ENCODE measurements around the gene FNBP1L.
"Not testable (repeated sequence)": the region's sequence is repeated elsewhere in the genome, so short reads cannot be mapped to it uniquely, and the experiment has no call there.

The FNBP1L gene

DNA sequence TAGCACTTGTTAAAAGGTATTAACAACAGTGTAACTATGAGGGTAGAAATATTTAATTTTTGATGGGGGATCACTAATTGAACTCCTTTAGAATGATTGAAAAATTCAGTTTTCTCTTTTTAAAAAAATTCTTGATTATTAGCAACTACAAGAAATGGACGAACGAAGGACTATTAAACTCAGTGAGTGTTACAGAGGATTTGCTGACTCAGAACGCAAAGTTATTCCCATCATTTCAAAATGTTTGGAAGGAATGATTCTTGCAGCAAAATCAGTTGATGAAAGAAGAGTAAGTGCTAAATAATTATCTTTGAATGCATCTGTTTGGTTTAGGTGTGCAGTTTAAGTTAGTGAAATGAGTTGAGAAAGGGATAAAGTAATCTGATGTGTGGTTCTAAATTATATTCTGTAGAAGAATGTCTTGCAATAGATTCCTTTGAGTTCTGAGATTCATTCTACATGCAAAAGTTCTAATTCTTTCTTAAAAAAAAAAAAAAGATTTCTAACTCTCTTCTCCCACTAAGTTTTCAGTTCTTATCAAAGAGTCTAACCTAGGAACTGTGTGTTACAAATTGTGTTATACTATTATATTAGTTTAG is 85.0 kb downstream of the FNBP1L start:
- no peak for DNase-seq (ENCODE audit: low spot score)

DNA sequence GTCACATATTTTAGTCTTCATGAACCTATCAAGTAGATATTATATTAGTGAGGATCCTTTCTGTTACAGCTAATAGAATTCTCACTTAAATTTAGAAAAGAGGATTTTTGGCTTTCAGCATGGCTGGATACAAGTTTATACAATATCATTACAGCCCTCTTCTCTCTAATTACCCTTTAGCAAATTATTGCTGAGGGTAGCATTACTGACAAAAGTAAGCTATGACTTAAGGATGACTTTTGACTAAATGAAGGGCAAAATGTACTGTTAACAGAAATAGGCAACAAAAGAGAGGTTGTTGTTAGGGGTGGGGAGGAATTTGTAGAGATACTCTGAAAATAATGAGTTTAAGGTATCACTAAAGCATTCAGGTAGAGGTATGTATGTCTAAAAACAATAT is 85.8 kb downstream of the FNBP1L start:
- DNase-seq (ENCODE audit: low spot score): no peak

DNA sequence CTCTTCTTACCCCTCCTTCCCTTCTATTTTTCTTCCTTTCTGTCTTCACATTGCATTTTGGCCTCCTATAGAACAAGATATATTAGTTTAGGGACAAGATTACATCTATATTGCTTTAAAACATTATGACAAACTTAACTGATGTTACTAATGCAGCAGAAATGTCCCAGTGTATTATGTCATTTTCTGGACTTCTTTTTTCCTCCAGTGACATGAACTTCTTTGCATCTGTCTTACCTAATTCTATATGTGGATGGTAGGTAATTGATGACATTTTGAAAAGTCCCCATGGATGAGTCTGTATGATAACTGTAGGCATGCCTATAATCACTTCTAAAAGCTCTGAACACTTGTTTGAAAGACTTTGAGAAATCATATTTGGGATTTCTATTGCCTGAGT is 89.5 kb downstream of the FNBP1L start:
- no peak for DNase-seq (ENCODE audit: low spot score)

DNA sequence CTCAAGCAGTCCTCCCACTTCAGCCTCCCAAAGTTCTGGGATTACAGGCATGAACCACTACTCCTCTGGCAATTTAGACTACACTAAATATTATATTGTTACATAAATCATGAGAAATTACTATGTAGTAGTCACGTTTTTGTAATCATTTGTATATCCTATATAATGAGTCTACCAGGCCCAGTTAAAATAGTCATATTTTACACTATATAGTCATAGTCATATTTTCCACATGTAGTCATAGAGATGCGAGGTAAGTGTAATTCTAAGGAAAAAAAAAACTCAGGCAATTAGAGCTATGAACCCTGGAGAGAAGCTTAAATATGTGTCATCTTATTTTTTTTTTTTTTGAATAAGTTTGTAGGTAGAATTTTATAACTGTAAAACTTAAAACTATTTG is 90.0 kb downstream of the FNBP1L start:
- DNase-seq (ENCODE audit: low spot score): no peak

DNA sequence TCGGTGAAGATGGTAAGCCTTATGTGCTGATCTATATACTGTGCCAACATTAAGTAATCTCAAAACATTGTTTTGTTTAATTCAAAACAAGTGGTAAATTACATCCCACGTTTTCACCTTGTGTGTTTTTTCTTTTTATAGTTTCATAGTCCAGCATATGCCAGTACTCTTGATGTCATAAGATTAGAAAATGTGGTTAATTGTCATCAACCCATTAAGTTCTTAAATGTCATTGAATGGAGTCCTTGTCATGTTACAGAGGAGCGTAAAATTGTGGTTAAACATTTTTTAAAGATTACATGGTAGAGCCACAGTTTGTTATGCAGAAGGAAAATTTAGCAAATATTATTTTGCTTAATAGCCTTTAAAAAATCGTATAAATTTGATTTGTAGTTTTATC is 93.1 kb downstream of the FNBP1L start:
- DNase-seq (ENCODE audit: low spot score): no peak

DNA sequence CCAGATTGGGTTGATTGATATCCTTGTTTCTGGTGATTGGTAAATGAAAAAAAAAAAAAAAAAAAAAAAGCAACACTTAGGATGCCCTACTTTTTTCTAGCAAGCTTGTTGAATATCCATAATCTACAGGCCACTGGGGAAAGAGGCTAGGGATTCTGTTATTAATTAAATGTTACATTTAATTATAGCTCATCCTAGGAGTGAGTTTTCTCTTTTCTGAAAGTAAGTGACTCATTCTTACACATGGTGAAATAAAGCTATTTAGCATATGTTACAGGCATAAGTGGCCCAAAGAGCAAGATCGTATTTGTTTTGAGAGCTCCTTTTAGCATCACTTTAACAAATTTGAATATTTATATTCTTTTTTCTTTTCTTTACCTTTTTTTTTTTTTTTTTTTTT is 94.5 kb downstream of the FNBP1L start:
- DNase-seq (ENCODE audit: low spot score): no peak

DNA sequence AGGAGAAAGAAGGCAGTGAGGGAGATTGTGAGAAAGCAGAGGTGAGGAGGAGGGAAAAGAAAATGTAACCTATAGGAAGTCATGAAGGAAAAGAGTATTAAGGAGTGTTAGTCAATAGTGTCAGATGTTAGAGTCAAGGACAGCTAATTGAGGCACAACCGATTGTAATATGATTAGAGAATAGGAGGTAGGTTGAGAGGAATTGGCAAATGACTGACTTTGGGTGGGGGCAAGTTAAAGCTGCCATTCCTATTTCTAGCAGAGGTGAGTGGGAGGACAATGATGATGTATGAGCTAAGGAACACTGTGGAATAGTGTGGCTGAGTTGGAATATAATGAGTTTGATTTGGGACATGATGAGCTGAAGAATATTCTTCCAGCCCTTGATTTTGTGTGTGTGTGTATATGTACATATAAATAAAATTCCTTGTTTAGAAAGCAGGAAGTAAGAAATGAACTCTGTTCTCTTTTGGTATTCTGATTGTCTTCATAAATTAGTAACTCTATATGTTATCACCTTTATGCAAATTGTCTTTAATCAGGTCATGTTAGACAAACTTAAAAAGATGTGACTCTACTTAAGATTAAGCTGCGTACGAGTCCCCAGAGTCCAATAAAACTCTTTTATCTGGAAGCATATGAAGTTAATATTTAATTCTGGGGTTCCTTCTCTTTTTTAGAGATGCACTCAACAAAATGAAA is 98.4 kb downstream of the FNBP1L start:
- DNase-seq (ENCODE audit: low spot score): peak; percentile 80

DNA sequence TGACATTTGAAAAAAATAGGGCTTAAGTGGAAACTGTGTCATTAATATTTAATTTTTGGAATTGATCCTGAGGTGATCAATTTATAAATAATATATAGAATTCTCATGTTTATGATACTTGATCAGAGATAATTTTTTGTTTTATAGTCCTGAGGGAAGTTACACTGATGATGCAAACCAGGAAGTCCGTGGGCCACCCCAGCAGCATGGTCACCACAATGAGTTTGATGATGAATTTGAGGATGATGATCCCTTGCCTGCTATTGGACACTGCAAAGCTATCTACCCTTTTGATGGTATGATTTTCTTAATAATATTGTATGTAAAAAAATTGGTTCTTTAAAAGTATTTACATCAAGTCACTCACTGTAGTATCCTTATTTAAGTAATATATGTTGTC is 101.2 kb downstream of the FNBP1L start:
- no peak for DNase-seq (ENCODE audit: low spot score)

DNA sequence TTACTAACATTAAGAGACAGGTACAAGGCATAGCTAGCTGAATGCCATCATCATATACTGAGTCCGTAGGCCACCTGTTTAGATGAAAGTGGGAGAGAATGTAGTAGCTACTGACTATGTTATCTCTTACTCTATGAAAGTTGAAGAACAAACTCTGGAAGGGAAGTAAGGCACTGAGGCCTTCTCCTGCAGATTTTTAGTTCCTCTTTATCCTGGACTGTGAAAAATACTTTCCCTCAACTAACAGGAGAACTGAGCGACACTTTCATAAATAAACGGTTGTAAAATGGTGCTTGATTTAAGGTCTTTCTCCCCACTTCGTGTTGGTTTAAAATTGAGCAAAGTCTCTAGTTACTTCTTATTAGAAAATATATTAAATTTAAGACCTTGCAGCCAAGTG is 101.9 kb downstream of the FNBP1L start:
- DNase-seq (ENCODE audit: low spot score): no peak

DNA sequence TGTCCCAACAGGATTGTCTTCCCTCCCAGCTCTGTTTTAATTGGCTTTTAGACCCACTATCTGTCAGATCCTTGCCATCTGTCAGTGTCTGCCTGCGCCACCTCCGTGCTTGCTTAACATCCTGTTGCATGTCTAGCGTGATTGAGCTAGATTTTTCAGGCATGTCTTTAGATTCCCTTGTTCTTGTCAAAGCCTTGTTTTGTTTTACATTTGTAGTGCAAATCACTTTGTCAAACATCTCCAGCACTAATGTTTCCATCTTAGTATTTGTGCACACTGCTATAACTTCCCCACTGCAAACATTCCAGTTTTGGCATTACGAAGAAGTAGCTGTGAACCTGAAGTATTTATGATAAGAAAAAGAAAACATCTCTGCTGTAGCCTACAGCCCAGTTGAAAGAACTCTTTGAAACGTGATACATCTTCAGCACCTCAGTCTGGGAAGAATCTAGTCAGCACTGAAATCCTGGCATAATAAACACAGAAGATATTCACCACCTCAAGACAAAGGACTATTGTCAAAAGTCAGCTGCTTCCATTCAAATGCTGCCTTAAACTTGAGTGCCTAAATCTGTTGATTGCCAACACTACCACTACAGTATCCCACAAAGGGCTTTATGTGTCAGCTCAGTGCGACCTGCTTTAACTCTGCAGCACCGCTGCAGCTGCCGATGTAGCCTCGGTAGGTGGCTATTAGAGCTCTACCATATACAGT is 105.0 kb downstream of the FNBP1L start:
- peak; percentile 86 for DNase-seq (ENCODE audit: low spot score)

DNA sequence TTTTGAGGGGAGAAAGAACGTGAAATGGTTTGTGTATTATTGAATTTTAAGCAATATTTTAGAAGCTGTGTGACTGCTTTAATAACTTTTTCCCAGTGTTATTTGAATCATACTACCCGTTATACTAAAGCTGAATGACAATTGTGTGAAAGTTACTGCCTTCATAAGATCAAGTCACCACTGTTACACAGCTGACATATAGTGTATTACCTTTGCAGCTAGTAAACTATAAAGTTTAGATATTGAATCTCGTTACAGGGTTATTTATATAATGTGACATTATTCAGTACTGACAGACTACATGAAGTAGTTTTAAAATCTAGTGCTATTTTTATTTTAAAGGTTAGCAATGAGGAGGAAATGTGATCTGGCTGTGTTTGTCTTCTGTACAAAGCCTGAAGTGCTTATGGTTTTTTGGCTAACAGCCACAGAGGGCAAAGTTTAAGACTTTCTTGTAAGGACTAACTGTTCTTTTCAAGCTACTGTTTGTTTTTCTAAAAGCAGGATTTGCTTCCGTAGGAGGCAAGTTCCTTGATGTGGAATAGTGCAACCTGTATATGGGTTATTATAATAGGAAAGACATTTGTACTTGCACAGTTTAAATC is 106.1 kb downstream of the FNBP1L start:
- DNase-seq (ENCODE audit: low spot score): not testable (repeated sequence)

DNA sequence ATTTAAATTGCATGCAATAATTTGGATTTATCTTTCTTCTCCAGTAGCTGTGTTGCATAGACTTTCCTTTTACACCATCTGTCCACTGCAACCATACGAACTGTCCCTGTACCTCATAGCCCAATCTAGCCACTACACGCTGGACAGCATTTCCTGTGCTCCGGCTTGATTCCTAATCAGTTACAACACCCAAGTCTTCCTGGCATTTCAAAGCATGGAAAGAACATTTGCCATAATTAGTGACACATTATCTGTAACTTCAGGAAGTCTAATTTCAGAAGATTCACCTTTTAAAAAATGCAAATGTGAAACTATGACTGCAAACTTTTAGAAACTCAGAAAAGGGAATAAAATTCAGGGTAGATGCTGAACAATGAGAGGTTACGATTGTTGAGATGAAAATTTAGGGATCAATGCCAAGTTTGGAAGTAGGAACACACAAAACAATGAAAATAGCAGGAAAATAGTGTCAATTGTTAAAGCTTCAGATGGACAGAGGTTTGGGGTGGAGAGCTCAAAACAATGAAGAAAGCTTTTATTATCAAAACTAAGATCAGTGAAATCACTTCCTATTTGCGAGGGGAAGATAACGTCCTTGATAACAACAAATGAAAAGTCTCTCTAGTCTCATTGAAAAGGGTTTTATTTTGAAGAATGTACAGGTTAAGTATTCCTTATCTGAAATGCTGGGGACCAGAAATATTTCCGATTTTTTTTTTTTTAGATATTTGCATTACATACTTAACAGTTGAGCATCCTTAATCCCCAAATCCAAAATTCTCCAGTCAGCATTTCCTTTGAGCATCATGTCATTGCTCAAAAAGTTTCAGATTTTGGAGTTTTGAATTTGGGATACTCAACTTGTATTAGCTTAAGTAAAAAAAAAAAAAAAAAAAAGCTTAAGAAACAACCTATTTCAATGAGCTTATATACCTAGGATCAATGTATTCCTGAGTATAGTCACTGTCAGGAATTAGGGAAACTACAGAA is 107.3 kb downstream of the FNBP1L start:
- no peak for DNase-seq (ENCODE audit: low spot score)

DNA sequence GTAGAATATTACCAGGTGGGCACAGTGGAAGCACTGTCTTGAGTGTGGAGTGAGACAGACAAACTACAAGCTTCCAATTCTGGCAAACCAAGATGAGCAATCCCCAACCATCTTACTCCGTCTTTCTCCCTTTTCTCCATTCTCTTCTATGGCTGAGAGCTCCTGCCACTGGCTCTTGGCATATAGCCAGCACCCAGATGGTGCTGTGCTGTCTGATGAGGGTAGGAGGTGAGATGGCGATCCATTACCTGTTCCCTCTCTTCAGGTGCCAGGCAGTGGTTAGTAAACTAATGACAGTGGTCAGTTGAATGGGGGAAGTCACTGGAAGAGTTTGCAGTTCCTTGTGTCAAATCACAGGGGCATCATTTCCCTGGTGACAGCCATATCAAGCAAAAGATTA is 108.4 kb downstream of the FNBP1L start:
- no peak for DNase-seq (ENCODE audit: low spot score)

DNA sequence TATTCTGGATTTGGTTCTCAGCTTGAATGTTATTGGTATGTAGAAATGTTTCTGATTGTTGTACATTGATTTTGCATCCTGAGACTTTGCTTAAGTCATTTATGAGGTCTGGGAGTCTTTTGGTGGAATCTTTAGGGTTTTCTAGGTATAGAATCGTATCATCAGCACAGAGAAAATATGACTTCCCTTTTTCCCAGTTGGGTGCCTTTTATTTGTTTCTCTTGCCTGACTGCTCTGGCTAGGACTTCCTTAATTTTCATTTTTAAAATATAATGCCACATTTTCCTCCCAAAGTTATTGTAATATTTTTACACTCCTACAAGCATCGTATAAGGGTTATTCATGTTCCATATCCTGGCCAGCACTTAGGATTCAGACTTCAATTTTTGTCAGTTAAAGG is 111.1 kb downstream of the FNBP1L start:
- no peak for DNase-seq (ENCODE audit: low spot score)

DNA sequence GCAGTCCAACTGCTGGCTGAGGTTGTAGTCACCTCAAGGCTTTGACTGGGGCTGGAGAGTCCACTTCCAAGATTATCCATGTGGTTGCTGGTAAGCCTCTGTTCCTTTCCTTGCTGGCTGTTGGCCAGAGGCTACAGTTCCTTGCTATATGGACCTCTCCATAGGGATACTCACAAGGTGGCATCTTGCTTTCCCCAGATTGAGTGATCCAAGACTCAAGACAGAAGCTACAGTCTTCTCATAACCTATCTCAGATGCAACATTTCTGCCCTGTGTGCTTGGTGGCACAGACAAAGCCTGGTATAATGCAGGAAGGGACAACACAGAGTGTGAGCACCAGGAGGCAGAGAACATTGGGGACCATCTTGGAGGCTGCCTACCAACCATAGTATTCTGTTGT is 111.8 kb downstream of the FNBP1L start:
- DNase-seq (ENCODE audit: low spot score): no peak

DNA sequence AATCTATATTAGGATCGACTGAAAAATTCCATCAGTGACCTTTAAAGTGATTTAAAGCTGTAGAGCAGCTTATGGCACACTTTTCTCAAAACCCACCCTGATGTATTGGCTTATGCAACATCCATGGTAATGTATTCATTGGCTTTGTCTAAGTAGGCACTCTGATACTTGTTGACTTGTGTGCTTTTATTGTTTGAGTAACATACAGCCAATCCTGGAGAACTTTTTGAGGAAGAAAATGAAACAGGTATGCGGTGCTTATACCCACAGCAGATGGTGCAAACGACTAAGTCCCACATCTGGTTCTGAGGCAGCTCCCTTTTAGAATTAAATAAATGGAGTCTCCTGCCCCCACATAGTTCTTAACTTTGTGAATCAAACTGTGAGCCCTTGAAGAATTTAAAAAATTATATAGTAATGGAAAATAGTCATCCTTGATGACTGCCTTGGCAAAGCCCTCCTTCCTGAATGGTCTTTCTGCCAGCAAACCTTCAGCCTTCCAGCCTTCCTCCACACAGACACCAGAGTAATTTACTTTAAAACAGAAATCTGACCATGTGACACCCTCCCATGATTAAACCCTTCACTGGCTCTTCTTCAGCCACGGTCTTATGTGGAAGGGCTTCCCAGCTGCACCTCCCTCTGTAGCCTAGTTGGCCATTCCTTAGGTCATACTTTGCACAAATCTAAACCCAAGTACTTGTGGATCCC is 117.7 kb downstream of the FNBP1L start:
- no peak for DNase-seq (ENCODE audit: low spot score)

DNA sequence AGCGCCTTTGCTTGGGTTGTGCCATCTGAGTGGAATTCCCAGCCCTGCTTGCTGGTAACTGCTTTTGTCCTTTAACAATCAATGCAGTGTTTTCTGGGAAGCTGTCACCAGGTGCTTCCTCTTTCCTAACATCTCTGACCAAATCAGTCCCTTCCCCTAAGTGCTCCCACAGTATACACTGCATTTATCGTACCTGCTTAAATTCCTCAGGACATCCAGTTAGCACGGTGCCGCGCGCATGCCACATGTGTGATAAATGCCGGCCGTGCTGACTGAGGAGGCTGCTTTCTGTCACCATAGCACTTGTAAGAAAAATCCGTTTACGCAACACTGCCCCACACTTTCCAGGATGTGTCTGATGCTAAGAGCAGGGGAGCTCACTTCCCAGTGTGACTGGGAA is 118.3 kb downstream of the FNBP1L start:
- DNase-seq (ENCODE audit: low spot score): no peak

DNA sequence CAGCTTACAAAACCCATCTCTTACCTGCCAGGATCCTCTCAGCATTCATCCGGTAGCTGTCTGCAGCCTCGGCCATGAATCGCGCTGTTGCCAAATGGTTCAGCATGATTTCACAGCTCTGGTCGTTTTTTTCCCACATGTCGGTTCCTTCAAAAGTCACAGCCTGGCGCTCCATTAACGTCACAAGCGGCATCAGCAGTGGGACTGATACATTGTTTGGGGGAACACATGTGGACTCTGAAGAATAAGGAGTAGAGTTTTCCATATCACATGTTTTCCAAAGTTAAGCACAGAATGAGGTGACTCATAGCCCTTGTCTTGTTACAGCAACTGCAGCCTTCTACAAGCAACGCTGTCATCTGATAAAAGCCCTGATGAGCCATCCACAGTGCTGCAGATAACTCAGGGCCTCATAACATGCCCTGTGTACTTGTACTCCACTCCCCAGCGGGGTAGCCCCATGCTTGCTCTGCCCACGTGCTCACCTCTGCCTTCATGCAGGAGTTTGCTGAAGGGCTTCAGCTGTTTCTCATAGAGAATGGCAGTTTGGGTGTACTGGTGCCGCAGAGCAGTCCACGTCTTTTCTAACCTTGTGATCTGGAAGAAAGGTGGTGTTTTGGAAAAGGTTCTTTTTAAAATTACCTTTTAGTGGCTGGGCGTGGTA is 119.5 kb downstream of the FNBP1L start:
- peak; percentile 57 for DNase-seq (ENCODE audit: low spot score)

DNA sequence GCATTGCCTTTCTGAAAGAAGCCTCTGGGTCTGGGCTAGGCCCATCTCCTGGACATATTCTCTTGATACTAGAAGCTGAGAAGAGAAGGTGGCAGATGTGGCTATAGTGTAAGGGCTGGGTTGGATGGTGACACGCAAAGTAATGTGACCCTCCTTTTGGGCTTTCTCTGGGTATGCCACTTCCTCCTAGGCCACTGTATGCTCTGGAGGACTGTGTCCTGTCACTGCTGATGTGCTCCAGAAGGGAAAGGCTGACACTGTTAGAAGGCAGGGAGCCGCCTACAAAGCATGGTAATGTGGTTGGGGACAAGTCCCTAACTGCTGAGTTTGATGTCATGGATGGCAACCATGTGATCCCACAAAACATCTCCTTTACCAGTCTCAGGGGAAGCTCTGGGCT is 121.6 kb downstream of the FNBP1L start:
- no peak for DNase-seq (ENCODE audit: low spot score)

DNA sequence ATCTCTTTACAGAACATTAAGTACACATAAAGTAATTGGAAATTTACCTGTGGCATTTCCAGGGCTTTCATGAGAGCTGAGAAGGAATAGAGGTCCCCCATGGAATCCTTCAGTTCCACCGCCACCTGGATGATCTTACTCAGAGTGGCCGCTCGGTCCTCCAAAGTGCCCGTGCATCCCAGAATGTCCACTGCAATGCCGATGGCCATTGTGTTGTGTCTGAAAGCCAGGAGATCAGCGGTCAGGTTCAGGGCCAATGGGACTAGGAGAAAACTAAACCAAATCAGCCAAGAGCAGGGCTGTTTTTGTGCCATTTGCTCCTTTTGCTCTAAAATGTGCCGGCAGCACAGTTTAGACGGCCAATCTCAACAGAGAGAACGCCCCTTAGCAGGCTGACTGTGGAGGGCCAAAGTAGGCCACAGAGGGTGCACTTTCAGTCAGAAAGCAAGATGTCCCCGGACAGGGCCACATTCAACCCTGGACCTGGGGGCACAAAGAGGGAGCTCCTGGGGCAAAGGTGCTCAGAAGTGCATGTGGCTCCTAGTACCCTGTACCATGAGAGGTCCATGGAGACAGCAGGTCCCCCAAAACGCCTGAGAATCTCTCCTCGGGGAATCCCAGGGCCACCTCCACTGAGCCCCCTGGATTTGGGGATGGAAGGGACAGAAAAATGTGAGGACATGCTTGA is 123.8 kb downstream of the FNBP1L start:
- no peak for DNase-seq (ENCODE audit: low spot score)

All from putamen (tissue), 1 donor.